Kidney (tissue), 14 donors: ENCODE measurements around the gene TTC16. TPM values are rescaled to one million over a fixed set of nuclear protein-coding genes. Genes with fewer than 3 reads are reported as not detected.

Experiments
- DNase-seq, 5 donors: peaks; one replicate each; pipeline ENCODE4 v3.0.0-alpha.2; 2013 to 2020
- FAIRE-seq: peaks from 2 replicates; lab custom pipeline; 2012; peaks lifted over from hg19 to GRCh38; lab: Jason Lieb, UNC
- H3K27ac ChIP-seq, 2 donors: one replicate each; pipeline ENCODE4 v1.7.0; 2013; ENCODE audit warnings: low read depth in 2 of 2, low read length in 2 of 2, inconsistent platforms in 1 of 2
- H3K27me3 ChIP-seq: one replicate; pipeline ENCODE4 v1.7.1; 2013; ENCODE audit warnings: low read length, inconsistent platforms; ENCODE audit not compliant: control insufficient read depth, insufficient read depth
- H3K36me3 ChIP-seq, 3 donors: one replicate each; pipeline versions ENCODE4 v1.7.0 to v1.7.1; 2013; ENCODE audit warnings: low read length in 3 of 3, control low read depth in 1 of 3, inconsistent platforms in 1 of 3; ENCODE audit not compliant: insufficient read depth in 3 of 3, control insufficient read depth in 2 of 3
- H3K4me1 ChIP-seq, 3 donors: one replicate each; pipeline versions ENCODE4 v1.7.0 to v1.7.1; 2013; ENCODE audit warnings: low read length in 3 of 3, inconsistent platforms in 1 of 3, low read depth in 1 of 3; ENCODE audit not compliant: control insufficient read depth in 2 of 3, insufficient read depth in 2 of 3
- H3K4me3 ChIP-seq, 3 donors: one replicate each; pipeline versions ENCODE4 v1.7.0 to v1.8.1; 2013; ENCODE audit warnings: low read length in 3 of 3, control low read depth in 1 of 3, inconsistent platforms in 1 of 3
- H3K9ac ChIP-seq, 3 donors: one replicate each; pipeline versions ENCODE4 v1.7.0 to v1.7.1; 2013; ENCODE audit warnings: low read length in 3 of 3, control low read depth in 1 of 3, inconsistent platforms in 1 of 3
- H3K9me3 ChIP-seq, 3 donors: one replicate each; pipeline versions ENCODE4 v1.7.0 to v1.7.1; 2013; ENCODE audit warnings: low read length in 3 of 3, control low read depth in 1 of 3, inconsistent platforms in 1 of 3; ENCODE audit not compliant: control insufficient read depth in 2 of 3, insufficient read depth in 1 of 3
- intact Hi-C: fragments of 100-400 bp; cut with DNase I; formaldehyde crosslinking; loops from one replicate; pipeline ENCODE4 v1.11.1; 2022
- polyA plus RNA-seq: library from polyadenylated mRNA; stranded (reverse); fragments of 350-450 nt; fragmentation: Illumina TruSeq; extraction: RNeasy Lipid Tissue Mini Kit (QIAGEN cat#74804); gene quantifications from one replicate; pipeline ENCODE4 v1.2.3, GENCODE V29; 2014; ENCODE audit warnings: low read depth, low replicate concordance; ENCODE audit not compliant: insufficient read depth
- total RNA-seq: library from RNA; stranded (reverse); fragmentation: NEBNext Ultra II Directional; extraction: Animal tissue kit (Norgen Biotek cat#: 25700); gene quantifications from one replicate; pipeline ENCODE4 v1.2.1, GENCODE V29; 2021
- TF ChIP-seq, protein P1 (sequence below): IDR thresholded peaks from 3 replicates; pipeline ENCODE4 v1.5.1; 2012; ENCODE audit warnings: mild to moderate bottlenecking, moderate library complexity, borderline replicate concordance; ENCODE audit not compliant: insufficient read depth; ENCODE audit errors: extremely low read depth
- donor health status: control.
- donor health status: control.
- donor health status: control.
- donor health status: control.
- donor health status: control.
- donor health status: DM: yes; HTN: yes; CAD: no.
- donor health status: Normal renal cell carcinoma (clear cell type).

Gene TTC16
- total and polyA plus RNA-seq, 2 donors from 2014 or later: 0.32 to 0.72 TPM

DNA sequence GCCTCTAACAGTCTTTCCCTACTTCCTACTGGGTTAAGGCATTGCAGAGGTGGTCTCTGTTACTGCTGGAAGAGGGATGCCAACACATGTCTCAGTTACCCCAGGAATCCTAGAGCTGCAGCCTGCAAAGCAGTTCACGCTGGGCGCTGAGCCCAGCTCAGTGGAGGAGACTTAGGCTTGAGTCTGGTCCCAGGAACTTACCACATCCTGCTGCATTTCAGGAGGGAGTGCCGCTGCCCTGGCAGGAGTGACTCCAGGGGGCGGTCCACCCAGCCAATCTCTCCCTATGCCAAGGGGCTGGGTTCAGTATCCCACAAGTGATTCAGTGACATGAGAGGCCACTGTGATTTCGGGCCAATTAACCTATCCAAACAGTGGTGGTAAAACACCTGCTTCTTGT, 7.6 kb downstream of the TTC16 start:
- no peaks in the 10 kb centered on the region for H3K27me3 ChIP-seq

DNA sequence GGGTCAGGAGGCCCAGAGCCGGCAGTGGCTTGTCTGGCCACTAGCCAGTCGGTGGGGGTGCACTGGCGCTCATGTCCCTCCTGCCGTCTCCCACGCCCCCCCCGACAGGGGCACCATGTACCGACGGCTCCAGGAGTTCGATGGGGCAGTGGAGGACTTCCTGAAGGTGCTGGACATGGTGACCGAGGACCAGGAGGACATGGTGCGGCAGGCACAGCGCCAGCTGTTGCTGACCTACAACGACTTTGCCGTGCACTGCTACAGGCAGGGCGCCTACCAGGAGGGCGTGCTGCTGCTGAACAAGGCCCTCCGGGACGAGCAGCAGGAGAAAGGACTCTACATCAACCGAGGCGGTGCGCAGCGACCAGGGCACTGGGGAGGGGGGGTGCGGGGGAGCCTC, 8.1 kb downstream of the TTC16 start:
- Histone ChIP-seq H3K4me1 (peaks cover 0 to 3% (median 0%) of the 10 kb centered on the region in 3 donors), H3K27ac (no peak overlapping the region), H3K27me3 (no peaks in the 10 kb centered on the region), H3K9me3 (no peaks in the 10 kb centered on the region), H3K9ac (no peak overlapping the region), H3K4me3 (no peak overlapping the region), H3K36me3 (no peaks in the 10 kb centered on the region)
- FAIRE-seq: no peak
- DNase-seq: peak in 2 of 5 donors; percentile 62 to 72
- TF ChIP-seq, protein P1, sequence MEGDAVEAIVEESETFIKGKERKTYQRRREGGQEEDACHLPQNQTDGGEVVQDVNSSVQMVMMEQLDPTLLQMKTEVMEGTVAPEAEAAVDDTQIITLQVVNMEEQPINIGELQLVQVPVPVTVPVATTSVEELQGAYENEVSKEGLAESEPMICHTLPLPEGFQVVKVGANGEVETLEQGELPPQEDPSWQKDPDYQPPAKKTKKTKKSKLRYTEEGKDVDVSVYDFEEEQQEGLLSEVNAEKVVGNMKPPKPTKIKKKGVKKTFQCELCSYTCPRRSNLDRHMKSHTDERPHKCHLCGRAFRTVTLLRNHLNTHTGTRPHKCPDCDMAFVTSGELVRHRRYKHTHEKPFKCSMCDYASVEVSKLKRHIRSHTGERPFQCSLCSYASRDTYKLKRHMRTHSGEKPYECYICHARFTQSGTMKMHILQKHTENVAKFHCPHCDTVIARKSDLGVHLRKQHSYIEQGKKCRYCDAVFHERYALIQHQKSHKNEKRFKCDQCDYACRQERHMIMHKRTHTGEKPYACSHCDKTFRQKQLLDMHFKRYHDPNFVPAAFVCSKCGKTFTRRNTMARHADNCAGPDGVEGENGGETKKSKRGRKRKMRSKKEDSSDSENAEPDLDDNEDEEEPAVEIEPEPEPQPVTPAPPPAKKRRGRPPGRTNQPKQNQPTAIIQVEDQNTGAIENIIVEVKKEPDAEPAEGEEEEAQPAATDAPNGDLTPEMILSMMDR: no peak
- intact Hi-C loops: loop anchor here (10.0 kb wide), 1 partner anchor 129 kb away; no protein-coding TSS in a partner anchor

More for the DNA sequence above, 7.6 kb downstream of the TTC16 start:
- H3K4me1 ChIP-seq: peaks cover 0 to 3% (median 0%) of the 10 kb centered on the region in 3 donors
- TF ChIP-seq, protein P1: no peak
- no peaks in the 10 kb centered on the region for H3K36me3 ChIP-seq
- no peak overlapping the region for H3K27ac ChIP-seq
- no peak overlapping the region for H3K4me3 ChIP-seq
- DNase-seq: peak in 1 of 5 donors; percentile 37
- H3K9me3 ChIP-seq: no peaks in the 10 kb centered on the region
- no peak overlapping the region for H3K9ac ChIP-seq
- intact Hi-C loops: loop anchor here (10.0 kb wide), 1 partner anchor 129 kb away; no protein-coding TSS in a partner anchor
- no peak for FAIRE-seq

DNA sequence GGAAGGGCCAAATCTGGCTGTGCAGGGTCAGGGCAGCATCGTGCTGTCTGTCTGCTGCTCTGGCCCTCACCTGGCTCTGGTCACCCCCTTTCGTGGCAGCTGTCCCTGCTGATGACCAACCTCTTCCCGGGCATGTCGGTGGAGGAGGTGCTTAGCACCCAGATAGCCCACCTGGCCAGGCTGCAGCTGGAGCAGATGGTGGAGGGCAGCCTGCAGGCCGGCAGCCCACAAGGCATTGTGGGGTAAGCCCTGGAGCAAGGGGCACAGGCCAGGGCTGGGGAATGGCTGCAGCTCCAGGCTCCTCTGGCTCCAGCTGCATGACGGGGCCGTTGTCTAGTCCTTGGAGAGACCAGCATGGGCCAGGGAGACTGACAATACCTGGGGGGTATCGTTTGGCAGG, 11.0 kb downstream of the TTC16 start:
- Histone ChIP-seq H3K27ac (no peak overlapping the region), H3K4me3 (no peak overlapping the region), H3K36me3 (no peaks in the 10 kb centered on the region), H3K9me3 (no peaks in the 10 kb centered on the region), H3K9ac (no peak overlapping the region), H3K4me1 (peaks cover 0 to 3% (median 0%) of the 10 kb centered on the region in 3 donors), H3K27me3 (no peaks in the 10 kb centered on the region)
- no peak for FAIRE-seq
- DNase-seq: no peak
- intact Hi-C loops: loop anchor here (10.0 kb wide), 1 partner anchor 132 kb away; no protein-coding TSS in a partner anchor
- TF ChIP-seq, protein P1: no peak

DNA sequence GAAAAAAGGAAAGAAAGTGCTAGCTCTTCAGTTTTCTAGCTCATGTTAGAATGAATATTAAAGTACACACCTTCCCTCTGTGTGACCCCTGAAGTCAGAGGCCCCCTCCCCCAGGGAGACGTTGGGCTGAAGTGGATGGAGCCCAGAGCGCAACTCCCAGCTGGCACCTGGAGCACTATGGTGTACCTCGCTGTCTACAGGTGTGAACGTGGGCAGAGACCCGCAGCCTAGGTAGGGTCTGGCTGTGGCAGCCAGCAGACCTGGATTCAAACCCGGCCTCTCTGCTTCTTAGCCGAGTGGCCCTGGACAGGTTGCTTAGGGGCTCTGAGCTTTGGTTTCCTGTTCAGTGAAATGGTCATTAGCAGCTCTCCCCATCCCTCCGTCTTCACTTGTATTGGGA, 12.9 kb downstream of the TTC16 start:
- Histone ChIP-seq H3K9ac (no peak overlapping the region), H3K36me3 (no peaks in the 10 kb centered on the region), H3K27ac (no peak overlapping the region), H3K9me3 (no peaks in the 10 kb centered on the region), H3K4me3 (no peak overlapping the region), H3K27me3 (no peaks in the 10 kb centered on the region), H3K4me1 (peaks cover 0 to 3% (median 0%) of the 10 kb centered on the region in 3 donors)
- TF ChIP-seq, protein P1: no peak
- DNase-seq: no peak
- intact Hi-C loops: loop anchor here (10.0 kb wide), 1 partner anchor 134 kb away; no protein-coding TSS in a partner anchor
- no peak for FAIRE-seq
